ENCODE data around the gene RPL22.

The RPL22 gene

GRCh38 chr1:6179564-6180175 is 19.7 kb downstream of the RPL22 start:
- no peak for DNase-seq

GRCh38 chr1:6178751-6179563 is 20.4 kb downstream of the RPL22 start:
- no peak for TF ChIP-seq GATA1 (IDR thresholded peaks at IDR 0.05; ENCODE audit: low read depth, low read length)
- TF ChIP-seq POLR2A (IDR thresholded peaks at IDR 0.05; ENCODE audit: low read length) = no peak
- no peak for DNase-seq

More at GRCh38 chr1:6179564-6180175, 19.7 kb downstream of the RPL22 start:
- TF ChIP-seq POLR2A (IDR thresholded peaks at IDR 0.05; ENCODE audit: low read length) (no peak), GATA1 (IDR thresholded peaks at IDR 0.05; ENCODE audit: low read depth, low read length) (no peak)

GRCh38 chr1:6177681-6178380 is 21.6 kb downstream of the RPL22 start:
- DNase-seq = no peak
- no peak for TF ChIP-seq GATA1 (IDR thresholded peaks at IDR 0.05; ENCODE audit: low read depth, low read length)
- no peak for TF ChIP-seq POLR2A (IDR thresholded peaks at IDR 0.05; ENCODE audit: low read length)

GRCh38 chr1:6176779-6177178 is 22.6 kb downstream of the RPL22 start:
- no peak for DNase-seq
- TF ChIP-seq GATA1 (IDR thresholded peaks at IDR 0.05; ENCODE audit: low read depth, low read length) = no peak
- TF ChIP-seq POLR2A (IDR thresholded peaks at IDR 0.05; ENCODE audit: low read length) = no peak

- DNase-seq = no peak
- TF ChIP-seq GATA1 (IDR thresholded peaks at IDR 0.05; ENCODE audit: low read depth, low read length) (no peak), POLR2A (IDR thresholded peaks at IDR 0.05; ENCODE audit: low read length) (no peak)
Measured at GRCh38 chr1:6175411-6175828, 24.0 kb downstream of the RPL22 start.

- TF ChIP-seq POLR2A (IDR thresholded peaks at IDR 0.05; ENCODE audit: low read length) (no peak), GATA1 (IDR thresholded peaks at IDR 0.05; ENCODE audit: low read depth, low read length) (no peak)
- no peak for DNase-seq
Measured at GRCh38 chr1:6174621-6175410, 24.6 kb downstream of the RPL22 start.

- TF ChIP-seq GATA1 (IDR thresholded peaks at IDR 0.05; ENCODE audit: low read depth, low read length) (no peak), POLR2A (IDR thresholded peaks at IDR 0.05; ENCODE audit: low read length) (no peak)
- no peak for DNase-seq
Measured at GRCh38 chr1:6172549-6172948, 26.8 kb downstream of the RPL22 start.

GRCh38 chr1:6171548-6172124 is 27.8 kb downstream of the RPL22 start:
- no peak for DNase-seq
- TF ChIP-seq POLR2A (IDR thresholded peaks at IDR 0.05; ENCODE audit: low read length) (no peak), GATA1 (IDR thresholded peaks at IDR 0.05; ENCODE audit: low read depth, low read length) (no peak)

- TF ChIP-seq POLR2A (IDR thresholded peaks at IDR 0.05; ENCODE audit: low read length) (no peak), GATA1 (IDR thresholded peaks at IDR 0.05; ENCODE audit: low read depth, low read length) (no peak)
- DNase-seq = no peak
Measured at GRCh38 chr1:6170742-6171201, 28.6 kb downstream of the RPL22 start.

GRCh38 chr1:6170116-6170741 is 29.2 kb downstream of the RPL22 start:
- no peak for DNase-seq
- TF ChIP-seq GATA1 (IDR thresholded peaks at IDR 0.05; ENCODE audit: low read depth, low read length) = no peak
- no peak for TF ChIP-seq POLR2A (IDR thresholded peaks at IDR 0.05; ENCODE audit: low read length)

- TF ChIP-seq POLR2A (IDR thresholded peaks at IDR 0.05; ENCODE audit: low read length) = no peak
- no peak for TF ChIP-seq GATA1 (IDR thresholded peaks at IDR 0.05; ENCODE audit: low read depth, low read length)
- no peak for DNase-seq
Measured at GRCh38 chr1:6168947-6169586, 30.3 kb downstream of the RPL22 start.
